GM19324 (cell line): Measurements from ENCODE around the gene LIMS1.
"Not testable (repeated sequence)": the region's sequence is repeated elsewhere in the genome, so short reads cannot be mapped to it uniquely, and the experiment has no call there.

Experiments used
- ATAC-seq: cut with Tn5 transposase; IDR thresholded peaks from one replicate; pipeline ENCODE4 v1.9.1; 2021; ENCODE audit warnings: mild to moderate bottlenecking, moderate library complexity; ENCODE audit not compliant: unreplicated experiment, low FRiP score

LIMS1 gene

GRCh38 chr2:108654521-108655125 is 120.4 kb downstream of the LIMS1 start:
- not testable (repeated sequence) for ATAC-seq

GRCh38 chr2:108655270-108655669 is 121.0 kb downstream of the LIMS1 start:
- not testable (repeated sequence) for ATAC-seq

- ATAC-seq: not testable (repeated sequence)
Observed at GRCh38 chr2:108656282-108656681, 122.0 kb downstream of the LIMS1 start.

- not testable (repeated sequence) for ATAC-seq
Observed at GRCh38 chr2:108657517-108657916, 123.2 kb downstream of the LIMS1 start.

GRCh38 chr2:108658553-108658952 is 124.3 kb downstream of the LIMS1 start:
- ATAC-seq: not testable (repeated sequence)

GRCh38 chr2:108661493-108661892 is 127.2 kb downstream of the LIMS1 start:
- not testable (repeated sequence) for ATAC-seq

- not testable (repeated sequence) for ATAC-seq
Observed at GRCh38 chr2:108662207-108662612, 127.9 kb downstream of the LIMS1 start.

GRCh38 chr2:108663346-108663745 is 129.1 kb downstream of the LIMS1 start:
- ATAC-seq: not testable (repeated sequence)

- ATAC-seq: not testable (repeated sequence)
Observed at GRCh38 chr2:108664089-108664488, 129.8 kb downstream of the LIMS1 start.

- ATAC-seq: not testable (repeated sequence)
Observed at GRCh38 chr2:108664979-108665378, 130.7 kb downstream of the LIMS1 start.

GRCh38 chr2:108665975-108666374 is 131.7 kb downstream of the LIMS1 start:
- not testable (repeated sequence) for ATAC-seq

GRCh38 chr2:108667140-108667539 is 132.9 kb downstream of the LIMS1 start:
- ATAC-seq: not testable (repeated sequence)

- not testable (repeated sequence) for ATAC-seq
Observed at GRCh38 chr2:108670282-108670681, 136.0 kb downstream of the LIMS1 start.

GRCh38 chr2:108672200-108672805 is 138.0 kb downstream of the LIMS1 start:
- ATAC-seq: not testable (repeated sequence)

- ATAC-seq: not testable (repeated sequence)
Observed at GRCh38 chr2:108676522-108676921, 142.3 kb downstream of the LIMS1 start.

- not testable (repeated sequence) for ATAC-seq
Observed at GRCh38 chr2:108677239-108677744, 143.0 kb downstream of the LIMS1 start.

GRCh38 chr2:108678198-108678651 is 144.0 kb downstream of the LIMS1 start:
- not testable (repeated sequence) for ATAC-seq

- ATAC-seq: not testable (repeated sequence)
Observed at GRCh38 chr2:108680805-108681204, 146.5 kb downstream of the LIMS1 start.

- not testable (repeated sequence) for ATAC-seq
Observed at GRCh38 chr2:108688818-108689756, 154.8 kb downstream of the LIMS1 start.

- ATAC-seq: not testable (repeated sequence)
Observed at GRCh38 chr2:108690001-108690400, 155.7 kb downstream of the LIMS1 start.

GRCh38 chr2:108691447-108691846 is 157.2 kb downstream of the LIMS1 start:
- ATAC-seq: no peak
